Chondrocyte (in vitro differentiated cells): ENCODE results near the gene XXYLT1. TPM values are rescaled to one million over a fixed set of nuclear protein-coding genes. Genes with fewer than 3 reads are reported as not detected.
A peak's percentile ranks its signal among the peaks of the same experiment; 100 is the strongest.

Experiments used
- DNase-seq: peaks from one replicate; pipeline ENCODE4 v3.0.0; 2021; ENCODE audit warnings: mixed read lengths, low spot score
- H3K27ac Mint-ChIP-seq: one replicate; pipeline ENCODE4 v1.8.0; 2021; ENCODE audit warnings: mild to moderate bottlenecking, moderate library complexity, mixed read lengths; ENCODE audit not compliant: unreplicated experiment
- H3K27me3 Mint-ChIP-seq: 2 replicates; pipeline ENCODE4 v1.8.0; 2021; ENCODE audit warnings: low read depth, mixed read lengths
- H3K36me3 Mint-ChIP-seq: 2 replicates; pipeline ENCODE4 v1.8.0; 2021; ENCODE audit warnings: low read depth, mixed read lengths
- H3K4me1 Mint-ChIP-seq: 2 replicates; pipeline ENCODE4 v1.8.0; 2021; ENCODE audit warnings: low read depth, mild to moderate bottlenecking, mixed read lengths
- H3K4me3 Mint-ChIP-seq: one replicate; pipeline ENCODE4 v1.8.0; 2021; ENCODE audit warnings: mild to moderate bottlenecking, moderate library complexity, mixed read lengths; ENCODE audit not compliant: unreplicated experiment
- H3K9me3 Mint-ChIP-seq: 2 replicates; pipeline ENCODE4 v1.8.0; 2021; ENCODE audit warnings: low read depth, mixed read lengths
- total RNA-seq: library from RNA; stranded (reverse); gene quantifications from 3 replicates; pipeline ENCODE4 v1.2.1, GENCODE V29; 2021
- TF ChIP-seq, protein P1 (sequence below): fragments of 200-600 bp; sonication (generic); IDR thresholded peaks from 2 replicates; pipeline ENCODE4 v1.5.0; 2021; ENCODE audit warnings: antibody characterized with exemption, mild to moderate bottlenecking, moderate library complexity

The XXYLT1 gene
- total RNA-seq, 1 donor from 2014 or later = 32.7 TPM

DNA sequence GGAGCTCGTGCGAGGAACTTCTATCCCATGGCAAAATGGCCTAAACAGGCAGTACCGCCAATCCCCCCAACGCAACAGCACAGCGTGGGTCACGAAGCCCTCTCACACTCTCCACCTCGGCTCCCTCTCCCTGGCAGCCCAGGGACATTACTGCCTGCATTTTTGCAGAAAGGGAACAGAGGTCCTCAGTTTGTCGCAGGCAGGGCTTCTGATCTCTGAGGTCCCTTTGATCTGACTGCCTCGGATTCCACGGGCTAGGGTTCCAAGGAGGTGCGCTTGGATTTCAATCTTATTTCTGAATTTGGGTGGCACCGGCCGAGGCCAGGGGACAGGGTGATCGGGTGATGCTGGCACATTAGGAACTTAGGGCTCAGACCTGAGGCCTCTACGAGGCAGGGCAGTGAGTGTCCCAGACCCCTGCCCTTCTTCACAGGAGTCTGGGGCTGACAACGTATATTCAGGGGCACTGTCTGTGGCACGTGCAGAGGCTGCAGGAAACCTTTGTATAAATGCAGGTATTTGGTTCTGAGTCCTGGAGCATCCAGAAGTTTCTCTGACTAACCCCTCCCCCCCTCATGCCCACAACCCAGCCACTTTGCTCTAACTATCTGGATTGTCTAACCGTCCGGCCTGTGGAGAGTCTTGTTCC is 197.9 kb downstream of the XXYLT1 start:
- Mint-ChIP-seq H3K27me3 (no peaks in the 10 kb centered on the region), H3K36me3 (peaks cover 8% of the 10 kb centered on the region), H3K9me3 (no peaks in the 10 kb centered on the region), H3K4me1 (no peaks in the 10 kb centered on the region), H3K4me3 (no peak overlapping the region), H3K27ac (no peak overlapping the region)
- peak; percentile 59 for DNase-seq
- TF ChIP-seq, protein P1, sequence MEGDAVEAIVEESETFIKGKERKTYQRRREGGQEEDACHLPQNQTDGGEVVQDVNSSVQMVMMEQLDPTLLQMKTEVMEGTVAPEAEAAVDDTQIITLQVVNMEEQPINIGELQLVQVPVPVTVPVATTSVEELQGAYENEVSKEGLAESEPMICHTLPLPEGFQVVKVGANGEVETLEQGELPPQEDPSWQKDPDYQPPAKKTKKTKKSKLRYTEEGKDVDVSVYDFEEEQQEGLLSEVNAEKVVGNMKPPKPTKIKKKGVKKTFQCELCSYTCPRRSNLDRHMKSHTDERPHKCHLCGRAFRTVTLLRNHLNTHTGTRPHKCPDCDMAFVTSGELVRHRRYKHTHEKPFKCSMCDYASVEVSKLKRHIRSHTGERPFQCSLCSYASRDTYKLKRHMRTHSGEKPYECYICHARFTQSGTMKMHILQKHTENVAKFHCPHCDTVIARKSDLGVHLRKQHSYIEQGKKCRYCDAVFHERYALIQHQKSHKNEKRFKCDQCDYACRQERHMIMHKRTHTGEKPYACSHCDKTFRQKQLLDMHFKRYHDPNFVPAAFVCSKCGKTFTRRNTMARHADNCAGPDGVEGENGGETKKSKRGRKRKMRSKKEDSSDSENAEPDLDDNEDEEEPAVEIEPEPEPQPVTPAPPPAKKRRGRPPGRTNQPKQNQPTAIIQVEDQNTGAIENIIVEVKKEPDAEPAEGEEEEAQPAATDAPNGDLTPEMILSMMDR = no peak

DNA sequence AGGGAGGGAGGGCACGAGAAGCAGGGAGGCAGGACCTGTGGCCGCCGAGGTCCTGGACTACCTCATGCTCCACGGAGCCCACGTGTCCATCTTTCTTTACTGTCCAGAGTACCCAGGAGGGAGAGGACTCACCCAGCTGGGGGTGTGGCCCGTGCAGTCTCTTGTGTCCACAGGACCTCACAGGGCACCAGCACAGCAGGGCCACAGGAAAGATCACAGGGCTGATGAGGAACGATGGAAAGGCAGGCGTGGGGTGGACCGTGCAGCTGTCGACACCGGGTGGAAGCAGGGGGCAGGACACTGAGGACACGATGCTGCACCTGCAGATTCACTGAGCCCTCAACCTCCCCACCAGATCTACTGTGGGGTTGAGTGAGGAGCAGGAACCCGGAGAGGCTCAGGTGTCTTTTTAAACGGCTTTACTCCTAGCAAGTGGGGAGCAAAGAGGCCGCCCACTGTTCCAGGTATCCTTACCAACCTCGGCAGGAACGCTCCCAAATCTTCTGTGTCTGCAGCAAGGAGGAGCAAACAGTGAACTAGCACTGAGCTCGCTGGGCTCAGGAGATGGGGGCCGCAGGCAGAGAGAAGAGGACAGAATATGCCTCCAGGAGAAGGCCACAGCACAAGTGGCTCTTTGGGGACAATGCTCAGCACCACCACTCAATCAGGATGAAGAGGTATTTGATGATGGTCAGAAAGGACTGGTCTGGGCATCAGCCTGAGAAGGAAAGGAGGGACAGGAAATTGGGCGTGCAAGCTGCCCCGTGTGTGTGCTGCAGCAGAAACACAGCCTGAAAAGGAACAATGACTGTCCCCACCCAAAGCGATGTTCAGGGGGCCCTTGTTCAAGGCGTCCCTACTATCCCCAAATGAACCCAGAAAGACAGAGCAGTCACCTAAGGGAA is 198.8 kb downstream of the XXYLT1 start:
- TF ChIP-seq, protein P1 = no peak
- peaks cover 10% of the 10 kb centered on the region for H3K36me3 Mint-ChIP-seq
- DNase-seq = peak; percentile 76
- no peaks in the 10 kb centered on the region for H3K4me1 Mint-ChIP-seq
- H3K27me3 Mint-ChIP-seq = no peaks in the 10 kb centered on the region
- H3K4me3 Mint-ChIP-seq = no peak overlapping the region
- no peak overlapping the region for H3K27ac Mint-ChIP-seq
- H3K9me3 Mint-ChIP-seq = no peaks in the 10 kb centered on the region

DNA sequence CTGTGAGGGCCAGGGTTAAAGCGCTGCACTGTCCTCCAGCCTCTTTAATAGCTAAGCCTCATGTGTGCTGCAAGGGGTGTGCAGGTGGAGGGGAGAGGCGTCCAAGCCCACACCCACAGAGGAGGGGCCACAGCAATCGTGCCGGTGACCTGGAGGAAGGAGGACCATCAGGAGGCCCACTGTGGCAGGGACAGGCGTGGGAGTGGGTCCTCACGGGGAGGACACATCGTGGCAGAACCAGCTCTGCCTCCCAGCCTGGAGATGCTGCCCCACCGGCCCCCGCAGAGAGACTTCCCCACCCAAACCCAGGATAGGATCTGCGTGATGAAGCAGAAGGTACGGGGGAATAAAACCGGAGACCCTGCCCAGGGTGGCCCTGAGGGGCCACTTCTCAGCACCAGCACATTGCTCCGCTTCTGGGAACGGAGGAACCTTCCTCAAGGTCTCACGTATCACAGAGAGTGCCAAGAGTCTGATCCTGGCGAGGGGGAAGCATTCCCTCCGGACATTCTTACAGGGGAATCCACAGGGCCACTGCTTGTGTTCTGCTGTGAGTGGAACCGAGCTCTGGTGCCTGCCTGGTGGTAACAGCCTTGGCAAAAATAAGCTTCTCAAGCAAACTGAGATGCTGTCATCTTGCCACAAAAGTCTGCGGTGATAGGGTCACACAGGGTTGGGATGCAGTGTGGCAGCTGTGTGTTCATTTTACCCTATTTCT is 199.8 kb downstream of the XXYLT1 start:
- Mint-ChIP-seq H3K4me1 (no peaks in the 10 kb centered on the region), H3K36me3 (peaks cover 12% of the 10 kb centered on the region), H3K4me3 (no peak overlapping the region), H3K9me3 (no peaks in the 10 kb centered on the region), H3K27ac (no peak overlapping the region), H3K27me3 (no peaks in the 10 kb centered on the region)
- peak; percentile 70 for DNase-seq
- TF ChIP-seq, protein P1 = no peak

DNA sequence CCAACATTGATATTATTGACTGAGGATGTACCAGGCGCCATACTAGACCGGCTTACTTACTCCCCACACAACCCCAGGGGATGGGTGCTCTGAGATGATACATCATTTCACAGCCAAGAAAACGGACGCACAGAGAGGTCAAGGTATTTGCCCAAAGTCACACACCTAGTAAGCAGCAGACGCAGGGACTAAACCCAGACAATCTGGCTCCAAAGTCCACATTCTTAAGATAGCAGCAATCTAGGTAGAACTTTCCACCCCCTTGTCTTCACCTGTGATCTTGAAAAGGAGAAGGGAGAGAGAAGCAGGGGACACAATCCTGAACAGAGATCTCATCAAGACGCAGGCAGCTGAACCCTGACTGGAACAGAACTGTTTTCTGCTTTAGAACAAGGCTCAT is 200.6 kb downstream of the XXYLT1 start:
- Mint-ChIP-seq H3K4me3 (no peak overlapping the region), H3K9me3 (no peaks in the 10 kb centered on the region), H3K27me3 (no peaks in the 10 kb centered on the region), H3K27ac (no peak overlapping the region), H3K36me3 (peaks cover 12% of the 10 kb centered on the region), H3K4me1 (no peaks in the 10 kb centered on the region)
- no peak for DNase-seq
- TF ChIP-seq, protein P1 = no peak
